AG09309 (cell line): Measurements from ENCODE around the gene MAPKBP1.

Experiments used
- DNase-seq: peaks from one replicate; pipeline ENCODE4 v3.0.0-alpha.2; 2010; ENCODE audit warnings: low read depth
- H3K4me3 ChIP-seq: 2 replicates; pipeline ENCODE4 v1.5.1; 2011; ENCODE audit warnings: mild to moderate bottlenecking, low read depth, low read length, moderate library complexity; ENCODE audit not compliant: control insufficient read depth
- TF ChIP-seq, protein P1 (sequence below): IDR thresholded peaks from 2 replicates; pipeline ENCODE4 v1.5.1; 2011; ENCODE audit warnings: mild to moderate bottlenecking, low read depth, low read length, inconsistent platforms; ENCODE audit not compliant: insufficient read depth, control insufficient read depth; ENCODE audit errors: missing control alignments

MAPKBP1 gene

GRCh38 chr15:41870689-41871081, 96.4 kb downstream of the MAPKBP1 start:
- TF ChIP-seq, protein P1, sequence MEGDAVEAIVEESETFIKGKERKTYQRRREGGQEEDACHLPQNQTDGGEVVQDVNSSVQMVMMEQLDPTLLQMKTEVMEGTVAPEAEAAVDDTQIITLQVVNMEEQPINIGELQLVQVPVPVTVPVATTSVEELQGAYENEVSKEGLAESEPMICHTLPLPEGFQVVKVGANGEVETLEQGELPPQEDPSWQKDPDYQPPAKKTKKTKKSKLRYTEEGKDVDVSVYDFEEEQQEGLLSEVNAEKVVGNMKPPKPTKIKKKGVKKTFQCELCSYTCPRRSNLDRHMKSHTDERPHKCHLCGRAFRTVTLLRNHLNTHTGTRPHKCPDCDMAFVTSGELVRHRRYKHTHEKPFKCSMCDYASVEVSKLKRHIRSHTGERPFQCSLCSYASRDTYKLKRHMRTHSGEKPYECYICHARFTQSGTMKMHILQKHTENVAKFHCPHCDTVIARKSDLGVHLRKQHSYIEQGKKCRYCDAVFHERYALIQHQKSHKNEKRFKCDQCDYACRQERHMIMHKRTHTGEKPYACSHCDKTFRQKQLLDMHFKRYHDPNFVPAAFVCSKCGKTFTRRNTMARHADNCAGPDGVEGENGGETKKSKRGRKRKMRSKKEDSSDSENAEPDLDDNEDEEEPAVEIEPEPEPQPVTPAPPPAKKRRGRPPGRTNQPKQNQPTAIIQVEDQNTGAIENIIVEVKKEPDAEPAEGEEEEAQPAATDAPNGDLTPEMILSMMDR, result no peak
- H3K4me3 ChIP-seq, result no peak overlapping the region
- DNase-seq, result peak; percentile 4

DNA sequence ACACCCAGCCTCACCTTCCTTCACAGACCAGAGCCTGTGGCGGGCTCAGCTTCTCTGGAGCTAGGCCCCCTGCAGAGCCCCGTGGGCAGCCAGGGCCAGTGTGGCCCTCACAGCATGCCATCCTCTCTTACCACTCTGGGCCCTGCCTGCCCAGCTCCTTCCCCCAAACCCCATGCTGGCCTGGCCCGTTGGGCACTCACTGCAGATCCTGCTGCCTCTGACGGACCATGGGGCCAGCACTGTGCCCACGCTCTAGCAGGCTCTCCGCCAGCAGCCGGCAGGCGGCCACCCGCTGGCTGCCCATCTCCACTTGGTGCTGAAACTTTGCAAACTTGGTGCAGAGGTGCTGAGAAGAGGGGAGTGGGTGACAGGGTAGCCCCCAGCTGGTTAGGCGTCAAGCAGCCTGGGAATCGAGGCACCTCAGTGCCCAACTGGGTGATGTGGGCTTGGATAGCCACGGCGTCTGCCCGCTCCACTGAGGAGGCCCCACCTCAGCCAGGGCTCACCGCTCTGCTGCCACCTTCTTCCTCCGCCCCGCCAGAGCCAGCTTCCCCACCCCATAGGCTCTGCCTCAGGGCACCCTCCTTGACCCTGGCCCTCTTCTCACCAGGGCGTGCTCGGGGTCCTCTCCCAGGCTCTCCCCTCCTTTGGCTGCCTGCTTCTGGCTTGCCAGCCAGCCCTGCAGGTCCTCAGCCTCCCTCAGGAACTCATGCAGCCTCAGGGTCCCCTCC, 97.1 kb downstream of the MAPKBP1 start:
- TF ChIP-seq, protein P1, result no peak
- DNase-seq, result no peak
- no peak overlapping the region for H3K4me3 ChIP-seq

DNA sequence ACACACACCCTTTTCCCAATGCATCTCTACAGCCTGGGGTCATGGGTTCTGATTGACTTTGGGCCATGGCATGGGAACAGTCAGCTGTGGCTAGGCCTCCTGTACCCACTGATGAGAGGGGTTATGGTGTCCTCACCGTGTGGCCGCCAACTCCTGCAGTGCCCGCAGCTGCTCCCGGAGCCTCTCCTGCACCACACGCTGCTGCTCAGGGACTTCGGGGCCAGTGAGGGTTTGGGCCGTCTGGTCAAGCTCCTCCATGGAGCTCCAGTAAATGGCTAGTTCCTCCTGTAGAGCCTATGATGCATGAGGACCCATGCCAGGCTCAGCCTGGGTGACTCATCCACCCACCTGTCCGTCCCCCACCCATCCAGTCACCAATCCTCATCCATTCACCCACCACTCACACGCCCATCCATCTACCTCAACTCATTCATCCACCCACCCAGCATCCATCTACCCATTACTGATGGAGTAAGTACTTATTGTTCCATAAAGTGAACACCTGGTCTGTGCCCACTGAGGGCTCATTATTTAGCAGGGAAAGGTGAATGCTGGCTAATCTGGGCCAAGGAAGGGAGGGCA, 98.0 kb downstream of the MAPKBP1 start:
- DNase-seq, result no peak
- H3K4me3 ChIP-seq, result no peak overlapping the region
- TF ChIP-seq, protein P1, result no peak

GRCh38 chr15:41873711-41874110, 99.4 kb downstream of the MAPKBP1 start:
- no peak for DNase-seq
- TF ChIP-seq, protein P1, result no peak
- no peak overlapping the region for H3K4me3 ChIP-seq

DNA sequence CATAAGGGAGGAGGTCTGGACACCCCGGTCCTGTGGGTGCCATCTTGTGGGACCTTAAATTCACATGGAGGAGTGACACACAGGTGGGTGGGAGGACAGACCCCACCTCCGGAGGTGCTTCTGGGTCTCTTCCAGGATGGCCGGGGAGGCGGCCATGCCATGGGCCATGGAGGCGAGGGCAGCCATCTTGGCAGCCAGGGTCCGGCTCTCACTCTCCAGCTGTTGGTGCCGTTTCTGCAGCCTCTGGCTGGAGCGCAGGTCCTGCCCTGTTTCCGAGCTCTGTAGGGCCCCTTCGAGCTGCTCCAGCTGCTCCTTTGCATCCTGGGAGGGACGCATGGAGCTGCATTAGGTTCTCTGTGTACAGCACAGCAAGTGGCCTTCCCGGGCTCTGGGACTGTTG, 100.5 kb downstream of the MAPKBP1 start:
- no peak overlapping the region for H3K4me3 ChIP-seq
- DNase-seq, result no peak
- TF ChIP-seq, protein P1, result no peak

GRCh38 chr15:41876007-41876406, 101.7 kb downstream of the MAPKBP1 start:
- no peak for DNase-seq
- TF ChIP-seq, protein P1, result no peak
- no peak overlapping the region for H3K4me3 ChIP-seq
